Transverse colon (tissue), 4 donors: Measurements from ENCODE around the gene DAPP1. TPM values are rescaled to one million over a fixed set of nuclear protein-coding genes. Genes with fewer than 3 reads are reported as not detected.

ENCODE experiments used
- DNase-seq: peaks from one replicate; pipeline ENCODE4 v3.0.0-alpha.2; 2019
- H3K27ac ChIP-seq, 4 donors: fragments of 200-600 bp; sonication (generic); 2 replicates each; pipeline ENCODE4 v1.5.1; 2016 to 2018; ENCODE audit warnings: inconsistent platforms in 4 of 4
- H3K27me3 ChIP-seq: fragments of 200-600 bp; sonication (generic); 2 replicates; pipeline ENCODE4 v1.5.1; 2017; ENCODE audit warnings: inconsistent platforms
- H3K36me3 ChIP-seq, 4 donors: fragments of 200-600 bp; sonication (generic); 2 replicates each; pipeline ENCODE4 v1.5.1; 2017 to 2019; ENCODE audit warnings: inconsistent platforms in 4 of 4
- H3K4me1 ChIP-seq, 4 donors: fragments of 200-600 bp; sonication (generic); 2 replicates each; pipeline ENCODE4 v1.5.1; 2017 to 2020; ENCODE audit warnings: inconsistent platforms in 4 of 4
- H3K4me3 ChIP-seq, 4 donors: fragments of 200-600 bp; sonication (generic); 1 replicate in 1 of 4; 2 replicates in 3 of 4; pipeline versions ENCODE4 v1.5.1 to v1.6.1; 2017 to 2019; ENCODE audit warnings: inconsistent platforms in 4 of 4
- H3K9me3 ChIP-seq, 2 donors: fragments of 200-600 bp; sonication (generic); 2 replicates each; pipeline ENCODE4 v1.5.1; 2017 to 2019; ENCODE audit warnings: inconsistent platforms in 2 of 2
- EP300 ChIP-seq: sonication (generic); formaldehyde crosslinking; IDR thresholded peaks from one replicate; pipeline ENCODE4 v1.6.1; 2017; ENCODE audit warnings: antibody characterized with exemption, low read depth
- POLR2A ChIP-seq: fragments of 450-650 bp; IDR thresholded peaks from one replicate; pipeline ENCODE4 v1.6.1; 2016; ENCODE audit warnings: antibody characterized with exemption, mild to moderate bottlenecking, moderate library complexity
- POLR2AphosphoS5 ChIP-seq, 3 donors: sonication (generic); formaldehyde crosslinking; IDR thresholded peaks; one replicate each; pipeline ENCODE4 v1.6.1; 2016; ENCODE audit warnings: antibody characterized with exemption in 3 of 3
- WGBS, 2 donors: methylation state at CpG; one replicate each; pipeline ENCODE4 v1.1.5; 2018; ENCODE audit warnings: low coverage in 1 of 2; 5-methylcytosine and 5-hydroxymethylcytosine counted together
- in situ Hi-C, 4 donors: fragments of 200-750 bp; cut with MboI; loops; one replicate each; pipeline versions ENCODE4 v1.15.0 to v1.15.1; 2017; ENCODE audit warnings: low sequenced_read_pairs in 3 of 4, low pct_ligation_motif_present in 1 of 4, low pct_unique_long_range_greater_than_20kb in 1 of 4
- intact Hi-C: fragments of 100-400 bp; cut with DNase I; formaldehyde crosslinking; loops from one replicate; pipeline ENCODE4 v1.15.1; 2023; ENCODE audit warnings: low total_unique reads
- total RNA-seq, 4 donors: library from RNA; depleted of rRNA; stranded (reverse); fragments of >200 nt; gene quantifications; one replicate each; pipeline ENCODE4 v1.1.0, GENCODE V29; 2016
- TF ChIP-seq, protein P1 (sequence below), 5 experiments: fragments of 200-600 bp in 3 of 5; fragments of 450-650 bp in 2 of 5; sonication (generic) in 3 of 5; IDR thresholded peaks; 1 replicate in 2 of 5; 2 replicates in 3 of 5; pipeline ENCODE4 v1.5.1; 2016 to 2017; ENCODE audit warnings: antibody characterized with exemption in 5 of 5, inconsistent platforms in 3 of 5, mild to moderate bottlenecking in 2 of 5, moderate library complexity in 1 of 5

DAPP1 gene
- total RNA-seq, 4 donors from 2014 or later, result 0.41 to 10.7 (median 7.6) TPM

DNA sequence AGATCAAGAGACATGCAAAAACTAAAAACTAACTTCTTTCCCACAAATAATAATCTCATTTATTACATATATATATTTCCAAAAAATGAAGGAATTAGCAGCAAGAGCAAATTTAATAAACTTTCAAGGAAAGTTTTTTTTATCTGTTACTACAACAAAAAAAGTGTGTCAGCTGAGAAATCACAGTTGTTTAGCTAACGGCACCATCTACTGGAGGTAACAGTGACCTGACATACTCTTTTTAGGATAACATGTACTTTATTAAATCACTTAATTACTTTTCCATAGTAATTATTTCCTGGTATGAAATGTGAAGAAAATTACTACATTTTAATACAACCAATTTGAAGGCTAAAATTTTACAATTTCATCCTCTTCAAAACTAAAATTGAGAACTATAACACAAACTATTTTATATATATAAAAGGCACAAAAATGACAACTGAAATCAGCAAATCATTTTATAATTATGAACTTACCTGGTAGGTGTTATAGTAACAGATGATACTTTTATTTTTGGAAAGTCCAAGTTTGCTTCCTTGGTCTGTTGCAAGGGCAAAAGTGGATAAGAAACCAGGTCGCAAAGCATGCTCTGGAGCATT lies 68.5 kb downstream of the DAPP1 start:
- in situ Hi-C loops, result loop anchor here in 2 of 4 donors (25.0 kb wide), 1 partner anchor 323 kb away; the partner anchor contains the start of genes MTTP (in 2 of the 2) and TRMT10A (in 2 of the 2)

GRCh38 chr4:99885687-99886086 lies 69.1 kb downstream of the DAPP1 start:
- no peak for TF ChIP-seq POLR2AphosphoS5 (IDR thresholded peaks at IDR 0.05)
- TF ChIP-seq, protein P1, sequence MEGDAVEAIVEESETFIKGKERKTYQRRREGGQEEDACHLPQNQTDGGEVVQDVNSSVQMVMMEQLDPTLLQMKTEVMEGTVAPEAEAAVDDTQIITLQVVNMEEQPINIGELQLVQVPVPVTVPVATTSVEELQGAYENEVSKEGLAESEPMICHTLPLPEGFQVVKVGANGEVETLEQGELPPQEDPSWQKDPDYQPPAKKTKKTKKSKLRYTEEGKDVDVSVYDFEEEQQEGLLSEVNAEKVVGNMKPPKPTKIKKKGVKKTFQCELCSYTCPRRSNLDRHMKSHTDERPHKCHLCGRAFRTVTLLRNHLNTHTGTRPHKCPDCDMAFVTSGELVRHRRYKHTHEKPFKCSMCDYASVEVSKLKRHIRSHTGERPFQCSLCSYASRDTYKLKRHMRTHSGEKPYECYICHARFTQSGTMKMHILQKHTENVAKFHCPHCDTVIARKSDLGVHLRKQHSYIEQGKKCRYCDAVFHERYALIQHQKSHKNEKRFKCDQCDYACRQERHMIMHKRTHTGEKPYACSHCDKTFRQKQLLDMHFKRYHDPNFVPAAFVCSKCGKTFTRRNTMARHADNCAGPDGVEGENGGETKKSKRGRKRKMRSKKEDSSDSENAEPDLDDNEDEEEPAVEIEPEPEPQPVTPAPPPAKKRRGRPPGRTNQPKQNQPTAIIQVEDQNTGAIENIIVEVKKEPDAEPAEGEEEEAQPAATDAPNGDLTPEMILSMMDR (IDR thresholded peaks at IDR 0.05), result no peak
- no peak for TF ChIP-seq POLR2A
- TF ChIP-seq EP300, result no peak
- DNase-seq, result no peak
- H3K4me3 ChIP-seq, result no peak overlapping the region
- no peaks in the 10 kb centered on the region for H3K9me3 ChIP-seq
- intact Hi-C loops, result no loop called here
- H3K27ac ChIP-seq, result no peak overlapping the region
- H3K27me3 ChIP-seq, result no peaks in the 10 kb centered on the region
- in situ Hi-C loops, result loop anchor here in 2 of 4 donors (25.0 kb wide), 1 partner anchor 323 kb away; the partner anchor contains the start of genes MTTP (in 2 of the 2) and TRMT10A (in 2 of the 2)
- peaks cover 0 to 5% (median 0%) of the 10 kb centered on the region in 4 donors for H3K4me1 ChIP-seq
- H3K36me3 ChIP-seq, result peaks cover 0 to 43% (median 16%) of the 10 kb centered on the region in 4 donors

More for the DNA sequence above, 68.5 kb downstream of the DAPP1 start:
- intact Hi-C loops, result no loop called here
- peaks cover 0 to 5% (median 0%) of the 10 kb centered on the region in 4 donors for H3K4me1 ChIP-seq
- 63 to 68% methylated on average over 2 of the region's 2 CpGs for WGBS, 2 donors
- no peak overlapping the region for H3K4me3 ChIP-seq
- no peak overlapping the region for H3K27ac ChIP-seq
- peaks cover 0 to 48% (median 18%) of the 10 kb centered on the region in 4 donors for H3K36me3 ChIP-seq
- H3K27me3 ChIP-seq, result no peaks in the 10 kb centered on the region
- TF ChIP-seq EP300 (no peak), POLR2A (no peak)
- TF ChIP-seq, protein P1 (IDR thresholded peaks at IDR 0.05), result peak; percentile 33 to 54 (median 48)
- no peaks in the 10 kb centered on the region for H3K9me3 ChIP-seq
- DNase-seq, result no peak

GRCh38 chr4:99886146-99886545 lies 69.5 kb downstream of the DAPP1 start:
- no peaks in the 10 kb centered on the region for H3K27me3 ChIP-seq
- H3K27ac ChIP-seq, result no peak overlapping the region
- TF ChIP-seq POLR2AphosphoS5 (IDR thresholded peaks at IDR 0.05) (no peak), EP300 (no peak), POLR2A (no peak)
- TF ChIP-seq, protein P1 (IDR thresholded peaks at IDR 0.05), result no peak
- H3K4me1 ChIP-seq, result peaks cover 0 to 6% (median 0%) of the 10 kb centered on the region in 4 donors
- DNase-seq, result no peak
- no peak overlapping the region for H3K4me3 ChIP-seq
- no peaks in the 10 kb centered on the region for H3K9me3 ChIP-seq
- intact Hi-C loops (no loop called here), in situ Hi-C loops (loop anchor here in 2 of 4 donors (25.0 kb wide), 1 partner anchor 324 kb away; the partner anchor contains the start of genes MTTP (in 2 of the 2) and TRMT10A (in 2 of the 2))
- peaks cover 0 to 39% (median 13%) of the 10 kb centered on the region in 4 donors for H3K36me3 ChIP-seq
- 79% methylated on average over 4 of the region's 4 CpGs for WGBS, 2 donors

- no peak overlapping the region for H3K4me3 ChIP-seq
- H3K4me1 ChIP-seq, result peaks cover under 1 to 22% (median 2%) of the 10 kb centered on the region in 4 donors
- intact Hi-C loops, result no loop called here
- 62 to 73% methylated on average over 5 of the region's 5 CpGs for WGBS, 2 donors
- no peak for DNase-seq
- in situ Hi-C loops, result loop anchor here in 2 of 4 donors (25.0 kb wide), 1 partner anchor 326 kb away; the partner anchor contains the start of genes MTTP (in 2 of the 2) and TRMT10A (in 2 of the 2)
- H3K27ac ChIP-seq, result peak overlapping the region in 2 of 4 donors; percentile 8 to 20
- TF ChIP-seq, protein P1 (IDR thresholded peaks at IDR 0.05), result no peak
- TF ChIP-seq POLR2A (no peak), POLR2AphosphoS5 (IDR thresholded peaks at IDR 0.05) (no peak), EP300 (no peak)
- H3K36me3 ChIP-seq, result peaks cover 0 to 27% (median 9%) of the 10 kb centered on the region in 4 donors
- no peaks in the 10 kb centered on the region for H3K27me3 ChIP-seq
- no peaks in the 10 kb centered on the region for H3K9me3 ChIP-seq
Measured at GRCh38 chr4:99887837-99888236, 71.2 kb downstream of the DAPP1 start.
